Fibroblast of skin of abdomen (primary cell): ENCODE results near the gene MVD.

Experiments
- DNase-seq: peaks from one replicate; pipeline ENCODE4 v3.0.0-alpha.2; 2013

The MVD gene

DNA sequence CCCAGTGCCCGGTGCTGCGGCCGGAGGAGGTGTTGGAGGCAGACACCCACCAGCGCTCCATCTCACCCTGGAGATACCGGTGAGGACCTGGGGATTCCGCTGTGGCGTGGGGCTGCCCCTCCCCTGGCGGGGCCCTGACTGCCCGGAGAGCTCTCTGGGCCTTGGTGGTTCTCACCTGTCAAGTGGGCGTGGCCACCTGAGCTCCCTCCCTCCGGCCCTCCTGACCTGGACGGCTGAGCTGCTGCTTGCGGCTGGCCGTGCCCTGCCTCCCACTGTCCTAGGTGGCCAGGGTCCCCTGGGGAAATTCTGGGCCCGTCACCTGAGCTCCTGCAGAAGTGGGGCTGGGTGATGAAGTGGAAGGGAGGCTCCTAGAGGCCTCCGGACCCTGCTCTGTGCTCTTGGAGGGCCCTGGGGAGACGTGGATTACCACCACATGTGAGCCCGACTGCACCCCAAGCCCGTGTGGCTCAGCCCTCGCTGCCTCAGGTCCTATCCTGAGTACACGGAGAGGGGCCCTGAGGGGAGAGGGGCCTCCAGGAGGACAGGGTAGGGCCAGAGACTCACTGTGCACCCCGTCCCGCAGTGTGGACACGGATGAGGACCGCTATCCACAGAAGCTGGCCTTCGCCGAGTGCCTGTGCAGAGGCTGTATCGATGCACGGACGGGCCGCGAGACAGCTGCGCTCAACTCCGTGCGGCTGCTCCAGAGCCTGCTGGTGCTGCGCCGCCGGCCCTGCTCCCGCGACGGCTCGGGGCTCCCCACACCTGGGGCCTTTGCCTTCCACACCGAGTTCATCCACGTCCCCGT is 23.5 kb downstream of the MVD start:
- no peak for DNase-seq

DNA sequence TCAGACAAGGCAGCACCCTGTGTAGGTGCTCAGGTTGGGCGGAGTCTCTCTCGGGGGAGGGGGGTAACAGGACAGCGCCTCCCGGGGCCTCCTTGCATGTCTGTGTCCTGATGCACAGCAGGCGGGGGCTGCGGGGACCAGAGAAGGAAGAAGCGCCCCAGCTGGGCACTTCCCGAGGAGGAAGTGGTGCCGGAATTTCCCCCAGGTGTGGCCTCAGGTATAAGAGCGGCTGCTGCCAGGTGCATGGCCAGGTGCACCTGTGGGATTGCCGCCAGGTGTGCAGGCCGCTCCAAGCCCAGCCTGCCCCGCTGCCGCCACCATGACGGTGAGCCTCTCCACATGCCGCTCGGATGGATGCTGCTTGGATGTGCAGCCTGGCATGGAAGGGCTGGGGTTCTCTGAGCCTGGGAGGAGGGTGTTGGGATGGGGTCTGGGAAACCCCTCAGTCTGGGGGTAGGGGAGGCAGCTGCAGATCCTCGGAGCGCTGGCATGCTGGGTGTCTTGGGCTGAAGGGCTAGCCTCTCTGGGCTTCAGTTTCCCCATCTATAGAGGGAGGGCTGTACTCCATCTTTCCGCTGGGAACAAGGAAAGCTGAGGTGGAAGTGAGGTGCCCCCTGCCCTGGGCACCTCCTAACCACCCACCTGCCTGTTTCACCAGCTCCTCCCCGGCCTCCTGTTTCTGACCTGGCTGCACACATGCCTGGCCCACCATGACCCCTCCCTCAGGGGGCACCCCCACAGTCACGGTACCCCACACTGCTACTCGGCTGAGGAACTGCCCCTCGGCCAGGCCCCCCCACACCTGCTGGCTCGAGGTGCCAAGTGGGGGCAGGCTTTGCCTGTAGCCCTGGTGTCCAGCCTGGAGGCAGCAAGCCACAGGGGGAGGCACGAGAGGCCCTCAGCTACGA is 24.3 kb downstream of the MVD start, which contains the start of gene IL17C:
Gene IL17C (plus strand): TSS at position 250 of the 908 bp plus-strand sequence. CDS start 70 bp downstream, at position 320.
- DNase-seq, result no peak

DNA sequence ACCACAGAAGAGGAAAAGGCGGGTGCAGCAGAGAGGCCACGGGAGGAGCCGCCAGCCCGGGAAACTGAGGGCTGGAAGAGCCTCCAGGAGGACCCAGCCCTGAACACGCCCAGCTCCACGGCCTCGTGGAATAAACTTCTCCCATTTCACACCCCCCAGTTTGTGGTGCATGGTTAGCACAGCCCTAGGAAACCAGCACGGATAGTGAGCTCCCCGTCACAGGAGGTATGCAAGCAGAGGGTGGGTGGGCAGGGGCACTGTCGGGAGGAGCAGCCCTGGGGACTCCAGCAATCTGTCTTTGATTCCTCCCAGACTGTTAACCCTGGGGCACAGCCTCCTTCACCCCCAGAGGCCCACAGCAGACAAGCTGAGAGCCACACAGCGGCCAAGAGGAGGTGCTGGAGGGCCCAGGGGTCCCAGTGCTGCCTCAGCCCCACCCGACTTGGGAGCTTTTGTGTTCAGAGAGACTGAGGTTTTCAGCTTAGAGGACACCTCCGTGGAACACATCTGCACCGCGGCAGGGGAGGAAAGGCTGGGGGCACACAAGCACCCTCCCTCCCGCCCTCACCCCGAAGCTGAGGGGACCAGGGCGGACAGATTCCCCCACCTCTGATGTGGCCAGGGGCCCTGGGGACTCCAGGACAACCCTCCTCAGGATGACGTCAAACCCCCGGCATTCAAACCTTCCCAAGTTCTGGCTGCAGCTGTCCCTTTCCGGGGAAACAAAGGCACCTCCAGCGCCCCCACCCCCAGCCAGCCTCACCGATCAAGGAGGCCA is 26.2 kb downstream of the MVD start:
- DNase-seq, result no peak

DNA sequence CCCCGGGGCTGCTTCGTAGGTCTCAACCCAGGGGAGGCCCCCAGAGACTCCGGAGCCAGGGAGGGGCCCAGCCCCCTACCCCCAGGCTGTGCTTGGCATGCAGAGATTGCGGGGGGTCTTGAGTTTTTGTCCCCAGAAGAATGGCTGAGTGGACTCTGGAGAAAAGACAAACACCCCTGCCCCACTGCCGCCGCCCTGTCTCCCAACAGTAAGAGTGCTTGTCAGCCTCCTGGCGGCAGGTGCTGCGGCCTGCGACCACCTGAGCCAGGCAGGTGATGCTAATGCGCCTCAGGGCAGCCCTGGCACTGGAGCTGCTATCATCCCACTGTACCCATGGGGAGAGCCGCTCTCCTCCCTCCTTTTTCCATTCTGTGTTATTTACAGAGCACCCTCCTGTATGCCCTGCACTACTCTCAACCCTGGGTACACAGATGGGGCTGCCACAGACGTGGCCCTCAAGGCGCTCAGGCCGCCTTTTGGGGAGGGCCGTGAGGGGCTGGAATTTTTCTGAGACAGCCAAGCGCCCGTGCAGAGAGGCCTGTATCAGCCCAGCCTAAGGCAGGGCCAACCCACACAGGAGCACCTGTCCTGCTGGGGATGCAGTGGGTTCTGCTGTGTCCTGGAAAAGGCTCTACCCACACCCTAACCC is 27.1 kb downstream of the MVD start:
- no peak for DNase-seq

DNA sequence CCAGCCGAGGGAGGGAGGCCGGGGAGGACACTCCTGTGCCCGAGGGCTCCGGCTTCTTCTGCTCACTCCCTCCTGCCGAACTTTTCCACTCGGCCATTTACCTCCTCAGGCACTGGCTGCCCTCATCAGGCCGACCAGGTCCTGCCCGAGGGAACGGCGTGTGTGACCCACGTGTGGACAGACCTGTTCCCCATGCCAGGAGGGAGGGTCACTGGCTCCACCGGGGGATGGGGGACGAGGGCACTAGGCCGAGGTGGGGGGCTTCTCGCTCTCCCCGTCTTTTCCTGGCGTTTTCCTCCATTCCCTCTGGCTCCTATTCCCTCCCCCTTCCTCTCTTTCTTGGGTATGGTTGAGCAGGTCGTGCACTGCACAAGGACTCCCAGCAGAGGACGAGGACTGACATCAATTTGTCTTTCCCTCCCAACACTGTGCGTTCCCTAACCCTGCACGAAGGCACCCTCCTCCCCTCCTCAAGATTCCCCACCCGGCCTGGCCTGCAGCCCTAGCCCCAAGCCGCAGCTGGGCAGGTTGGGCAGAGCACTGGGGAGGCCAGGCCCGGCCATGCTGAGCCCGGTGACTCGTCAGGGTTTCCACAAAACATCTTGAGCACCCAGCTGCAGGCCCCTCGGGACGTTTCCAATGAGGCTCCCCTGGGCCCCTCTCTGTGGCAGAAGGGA is 27.8 kb downstream of the MVD start:
- DNase-seq, result no peak

DNA sequence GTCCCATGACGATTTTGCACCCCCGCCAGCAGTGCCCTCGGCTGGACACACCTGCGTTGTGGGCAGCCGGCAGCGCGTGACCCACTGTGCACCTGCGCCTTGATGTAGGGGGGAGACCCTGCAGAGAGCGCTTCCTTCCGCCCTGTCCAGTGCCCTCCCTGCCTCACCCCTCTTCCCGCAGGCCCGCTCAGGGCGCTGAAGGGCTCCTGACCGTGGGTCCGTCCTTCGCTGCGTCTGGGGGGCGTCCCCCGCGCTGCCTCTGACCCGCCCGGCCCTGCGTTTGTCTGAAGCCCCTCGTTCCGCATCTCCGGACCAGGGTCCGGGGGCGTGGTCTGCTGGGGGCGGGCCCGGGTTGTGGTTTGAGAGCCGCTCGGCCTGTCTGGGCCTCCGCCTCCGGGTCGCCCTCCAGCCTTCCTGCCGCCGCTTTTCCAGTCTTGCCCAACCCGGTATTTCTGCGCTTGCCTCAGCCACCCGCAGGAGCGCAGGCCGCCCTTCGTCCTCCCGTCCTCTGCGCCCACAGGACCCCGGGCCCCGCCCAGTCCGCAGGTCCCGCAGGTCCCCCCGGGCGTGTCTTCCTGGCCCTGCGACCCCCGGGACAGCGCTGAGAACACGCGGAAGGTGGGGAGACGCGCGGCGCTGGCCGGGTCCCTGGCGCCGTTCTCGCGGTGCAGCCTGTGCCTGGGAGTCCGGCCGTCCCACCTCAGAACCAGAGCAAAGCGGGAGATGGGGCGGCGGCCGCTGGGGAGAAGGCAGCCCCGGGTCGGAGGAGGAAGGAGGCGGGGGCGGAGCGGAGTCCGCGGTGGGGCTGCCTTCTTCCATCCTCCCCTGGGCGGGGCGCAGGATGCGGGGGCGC is 28.5 kb downstream of the MVD start:
- DNase-seq, result peak; percentile 22

DNA sequence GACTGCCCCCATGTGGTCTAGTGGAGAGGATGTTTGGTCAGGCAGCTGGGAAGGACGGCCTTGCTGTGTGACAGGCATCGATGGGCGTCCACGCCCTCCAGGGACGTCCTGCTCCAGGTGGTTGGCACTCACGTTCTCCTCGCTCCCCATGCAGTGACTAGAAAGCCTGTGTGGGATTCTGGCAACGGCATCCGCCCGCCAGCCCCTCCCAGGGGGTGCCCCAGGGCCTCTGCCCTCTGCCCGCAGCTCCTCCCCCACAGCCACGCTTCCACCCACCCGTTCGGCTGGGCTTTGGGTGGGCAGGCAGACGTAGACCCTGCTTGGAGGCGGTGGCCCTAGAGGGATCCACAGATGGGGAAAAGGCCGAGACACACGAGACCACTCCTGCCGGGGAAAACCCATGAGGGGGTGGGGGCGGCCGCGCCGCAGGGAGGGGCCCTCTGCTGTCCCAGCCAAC is 29.2 kb downstream of the MVD start:
- DNase-seq, result no peak

DNA sequence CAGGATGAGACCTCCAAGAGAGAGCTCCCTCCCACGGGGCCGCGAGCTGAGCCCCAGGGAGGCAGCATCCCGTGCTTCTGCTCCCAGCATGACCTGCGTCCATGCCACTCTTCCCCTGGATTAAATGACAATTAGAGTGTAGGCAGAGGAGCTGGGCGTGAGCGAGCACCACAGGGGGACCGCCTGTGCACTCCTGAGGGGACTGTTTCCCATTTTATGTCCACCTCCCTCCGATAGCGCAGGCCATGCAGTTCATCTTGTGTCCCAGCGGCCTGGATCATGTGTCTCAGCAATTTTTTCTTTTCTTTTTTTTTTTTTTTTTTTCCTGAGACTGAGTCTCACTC is 30.3 kb downstream of the MVD start:
- DNase-seq, result no peak

DNA sequence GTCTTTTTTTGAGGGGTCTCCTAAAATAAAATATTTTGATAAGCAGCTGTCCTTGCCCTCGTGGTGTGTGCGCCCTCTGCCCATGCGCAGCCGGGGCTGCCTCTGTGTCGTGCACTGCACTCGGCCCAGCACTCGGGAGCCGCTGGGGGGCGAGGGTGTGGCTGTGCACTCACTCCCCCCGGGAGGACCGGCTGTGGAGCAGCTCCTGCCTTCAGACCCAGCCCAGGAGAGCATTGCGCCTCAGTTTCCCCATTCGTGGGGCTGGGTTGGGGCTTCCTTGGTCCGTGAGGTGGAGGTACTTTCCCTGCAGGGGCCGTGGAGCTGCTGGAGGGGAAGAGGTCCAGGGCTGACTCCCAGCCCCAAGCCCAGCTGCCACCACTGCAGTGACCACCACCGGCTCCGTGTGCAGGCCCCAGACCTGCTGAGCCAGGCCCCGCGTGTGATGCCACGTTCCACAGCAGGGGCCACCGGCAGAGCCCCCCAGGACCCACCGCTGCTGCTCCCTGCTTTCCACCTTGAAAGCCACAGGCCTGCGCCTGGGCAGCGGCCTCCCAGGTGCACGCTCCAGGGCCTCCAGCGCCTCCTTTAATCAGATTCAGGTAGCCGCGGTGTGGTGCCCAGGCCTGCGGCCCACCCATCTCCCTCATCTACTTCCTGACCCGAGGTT is 30.8 kb downstream of the MVD start:
- no peak for DNase-seq

DNA sequence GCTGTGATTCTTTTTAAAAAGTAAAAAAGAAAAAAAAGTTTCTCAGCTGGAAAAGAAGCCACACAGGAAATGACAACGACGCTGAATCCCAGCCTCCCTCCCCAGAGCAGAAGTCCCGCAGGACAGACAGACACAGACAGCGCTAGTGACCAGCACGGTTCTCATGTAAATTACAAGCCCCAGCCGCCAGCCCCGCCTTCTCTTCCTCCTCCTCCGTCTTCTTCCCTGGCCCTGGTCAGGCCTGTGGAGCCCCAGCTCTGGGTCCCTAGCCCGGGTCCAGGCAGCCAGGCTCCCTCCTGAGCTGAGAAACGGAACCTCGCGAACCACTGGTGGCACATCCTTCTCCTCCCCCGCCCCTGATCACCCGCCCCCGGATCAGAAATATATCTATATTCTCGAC is 31.5 kb downstream of the MVD start:
- no peak for DNase-seq

DNA sequence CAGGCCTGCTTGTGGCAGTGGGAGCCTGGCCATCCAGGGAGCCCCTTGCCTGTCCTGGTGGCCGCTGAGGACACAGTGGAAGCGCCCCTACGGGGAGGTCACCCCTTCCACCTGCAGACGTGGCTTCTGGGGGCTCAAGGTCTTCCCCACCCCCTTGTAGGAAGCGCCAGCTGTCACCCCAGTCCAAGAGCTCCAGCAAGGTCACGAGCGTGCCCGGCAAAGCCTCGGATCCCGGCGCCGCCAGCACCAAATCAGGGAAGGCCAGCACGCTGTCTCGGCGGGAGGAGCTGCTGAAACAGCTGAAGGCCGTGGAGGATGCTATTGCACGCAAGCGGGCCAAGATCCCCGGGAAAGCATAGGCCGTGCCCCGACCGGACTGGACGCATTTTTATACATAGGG is 31.9 kb downstream of the MVD start:
- no peak for DNase-seq

DNA sequence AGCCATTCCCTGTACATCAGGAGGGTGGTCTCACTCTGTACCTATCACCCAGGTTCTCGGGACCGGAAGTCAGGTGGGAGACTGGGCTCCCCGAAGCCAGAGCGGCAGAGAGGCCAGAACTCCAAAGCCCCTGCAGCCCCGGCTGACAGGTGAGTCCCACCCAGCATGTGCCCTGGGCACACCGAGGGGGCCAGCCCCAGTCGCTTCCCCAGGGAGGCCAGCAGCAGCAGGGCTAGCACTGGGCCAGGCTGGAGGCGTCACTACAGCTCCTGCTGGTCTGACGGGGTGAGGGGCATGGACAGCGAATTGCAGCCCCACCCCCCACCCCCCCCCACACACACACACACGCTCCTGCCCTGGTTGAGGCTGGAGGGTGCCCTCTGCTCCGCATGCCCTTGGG is 32.5 kb downstream of the MVD start:
- DNase-seq, result no peak

DNA sequence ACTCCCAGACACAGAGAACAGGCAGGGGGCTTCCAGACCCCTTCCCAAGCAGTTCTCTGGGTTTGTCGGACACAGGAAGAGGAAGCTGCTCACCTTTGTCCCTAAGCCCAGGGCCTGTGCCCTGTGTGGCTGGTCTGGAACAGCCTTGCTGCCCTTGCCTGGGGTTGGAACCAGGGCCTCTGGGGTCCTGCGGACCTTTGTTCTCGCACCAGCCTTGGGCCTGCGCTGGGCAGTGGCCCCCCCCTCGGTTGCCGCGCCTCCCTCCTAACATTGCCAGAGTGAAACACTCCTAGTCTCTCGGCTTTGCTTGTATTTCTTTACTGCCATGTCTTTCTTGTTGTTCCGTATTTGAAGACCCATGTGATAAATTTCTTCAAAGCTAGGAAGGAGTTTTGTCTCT is 33.1 kb downstream of the MVD start:
- DNase-seq, result no peak

DNA sequence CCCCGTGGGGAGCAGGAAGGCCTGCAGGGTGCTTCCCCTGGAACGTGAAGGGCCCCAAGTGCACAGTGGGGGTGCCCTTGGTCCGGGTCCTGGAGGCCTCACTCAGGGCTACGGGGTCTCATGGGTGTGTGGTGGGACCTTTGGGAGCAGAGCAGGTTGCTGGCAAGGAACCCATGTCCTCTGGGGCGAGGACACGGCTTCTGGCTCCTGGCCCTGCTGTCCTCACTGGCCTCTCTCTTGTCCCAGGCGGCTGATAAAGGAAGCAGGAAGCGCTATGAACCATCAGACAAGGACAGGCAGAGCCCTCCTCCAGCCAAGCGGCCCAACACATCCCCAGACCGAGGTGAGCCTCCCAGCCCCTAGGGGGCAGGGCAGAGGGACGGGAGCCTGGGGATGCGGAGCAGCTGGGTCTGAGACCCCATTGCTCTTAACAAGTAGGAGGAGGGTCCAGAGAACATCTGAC is 34.3 kb downstream of the MVD start:
- peak; percentile 35 for DNase-seq

DNA sequence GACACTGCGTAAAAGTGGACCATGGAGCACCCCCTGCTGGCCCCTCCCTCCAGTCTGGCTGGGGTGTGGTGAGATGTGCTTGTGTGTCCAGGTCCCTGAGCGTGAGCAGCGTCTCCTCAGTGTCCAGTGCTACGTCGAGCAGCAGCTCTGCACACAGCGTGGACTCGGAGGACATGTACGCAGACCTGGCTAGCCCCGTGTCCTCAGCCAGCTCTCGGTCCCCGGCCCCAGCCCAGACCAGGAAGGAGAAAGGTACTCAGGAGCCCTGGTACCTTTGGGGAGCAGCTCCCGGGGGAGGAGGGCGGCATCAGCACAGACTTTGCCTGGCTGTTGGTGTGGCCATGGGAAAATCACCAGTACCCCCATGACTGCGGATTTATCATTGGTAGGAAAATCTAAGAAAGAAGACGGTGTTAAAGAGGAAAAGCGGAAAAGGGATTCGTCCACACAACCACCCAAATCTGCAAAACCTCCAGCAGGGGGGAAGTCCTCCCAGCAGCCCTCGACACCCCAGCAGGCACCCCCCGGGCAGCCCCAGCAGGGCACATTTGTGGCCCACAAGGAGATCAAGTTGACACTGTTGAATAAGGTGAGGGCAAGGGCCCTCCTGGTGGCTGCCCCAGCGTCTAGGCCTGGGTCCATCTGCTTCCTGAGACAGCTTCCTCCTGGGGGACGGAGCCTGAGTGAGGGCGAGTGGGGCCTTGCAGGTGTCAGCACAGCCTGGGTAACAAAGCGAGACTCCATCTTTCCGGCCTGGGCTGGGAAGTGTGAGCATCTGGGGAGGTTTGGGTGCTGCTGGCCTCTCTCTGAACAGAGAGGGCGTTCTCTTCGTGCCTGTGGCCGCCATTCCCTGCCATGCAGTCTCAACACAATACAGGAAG is 35.1 kb downstream of the MVD start:
- DNase-seq, result no peak

DNA sequence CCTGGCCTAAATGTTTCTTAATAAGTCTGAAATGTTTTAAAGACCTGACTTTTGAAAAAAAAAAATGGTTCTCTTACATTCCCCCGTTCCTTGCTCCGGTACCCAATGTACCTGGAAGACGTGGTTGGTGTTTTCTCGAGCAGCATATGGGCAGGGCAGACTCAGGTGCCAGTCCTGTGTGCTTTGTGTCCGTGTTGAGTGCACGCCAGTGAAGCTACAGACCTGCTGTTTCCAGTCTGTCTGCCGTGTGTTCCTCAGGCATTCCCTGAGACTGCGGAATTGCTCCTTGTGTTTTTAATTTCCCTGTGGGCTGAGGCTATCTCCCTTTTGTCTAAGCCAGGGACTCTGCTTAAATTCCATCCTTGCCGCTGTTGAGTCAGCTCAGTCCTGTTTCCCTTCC is 36.2 kb downstream of the MVD start:
- DNase-seq, result no peak

DNA sequence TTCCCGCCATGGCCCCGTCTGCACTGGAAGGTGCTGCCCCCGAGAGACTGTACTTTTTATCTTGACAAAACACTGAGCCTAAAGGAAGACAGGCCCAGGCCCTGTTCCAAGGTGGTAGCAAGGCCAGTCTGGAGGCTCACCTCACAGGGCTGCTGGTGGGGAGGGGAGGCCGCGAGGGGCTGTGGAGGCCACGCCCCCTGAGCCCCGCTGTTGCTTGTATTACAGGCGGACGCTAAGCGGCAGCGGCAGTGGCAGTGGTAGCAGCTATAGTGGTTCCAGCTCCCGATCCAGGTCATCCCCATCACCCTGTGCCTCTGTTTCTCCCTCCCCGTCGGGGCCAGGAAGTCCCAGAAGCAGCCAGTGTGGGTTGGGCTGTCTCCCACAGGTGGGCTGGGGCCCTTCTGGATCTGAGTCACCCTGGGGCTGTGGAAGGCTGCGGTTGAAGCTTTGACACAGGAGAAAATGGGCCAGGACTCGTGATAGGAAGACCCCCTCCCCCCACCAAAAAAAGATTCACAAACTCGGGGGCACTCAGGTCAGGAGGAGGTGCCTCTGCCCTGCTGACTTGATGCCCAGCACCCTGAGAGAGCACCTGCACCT is 37.8 kb downstream of the MVD start:
- no peak for DNase-seq

DNA sequence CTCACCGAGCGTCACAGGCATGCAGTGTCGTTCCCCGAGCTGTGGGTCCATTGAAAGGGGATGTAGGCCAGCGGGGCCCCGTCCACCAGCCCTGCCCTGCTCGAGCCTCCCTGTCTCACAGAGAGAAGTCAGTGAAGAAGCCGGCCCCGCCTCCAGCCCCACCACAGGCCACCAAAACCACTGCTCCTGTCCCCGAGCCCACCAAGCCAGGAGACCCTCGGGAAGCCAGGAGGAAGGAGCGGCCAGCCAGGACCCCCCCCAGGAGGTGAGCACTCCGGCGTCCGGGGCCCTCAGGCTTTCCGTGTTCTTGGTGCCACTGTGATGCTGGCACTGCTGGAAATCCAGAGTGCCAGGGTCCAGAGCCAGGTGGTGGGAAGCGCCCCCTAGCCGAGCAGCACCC is 38.4 kb downstream of the MVD start:
- no peak for DNase-seq

DNA sequence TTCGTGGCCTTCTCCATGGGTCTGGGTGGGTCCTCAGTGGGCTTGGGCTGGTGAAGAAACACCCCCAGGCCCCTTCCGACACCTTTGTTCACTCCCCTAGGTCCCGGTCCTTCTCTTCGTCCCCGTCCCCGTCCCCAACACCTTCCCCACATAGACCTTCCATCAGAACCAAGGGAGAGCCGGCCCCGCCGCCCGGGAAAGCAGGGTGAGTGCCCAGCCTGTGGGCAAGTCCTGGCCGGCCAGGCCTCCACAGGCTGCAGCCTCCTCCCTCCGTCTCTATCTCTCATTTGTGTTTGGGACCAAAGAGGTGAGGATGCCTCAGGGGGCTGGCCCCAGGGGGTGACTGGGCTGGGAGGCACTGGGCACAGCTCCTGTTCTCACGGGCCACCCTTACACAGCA is 39.0 kb downstream of the MVD start:
- no peak for DNase-seq
